Measurements from ENCODE around the gene LRRN2.
"Not testable (repeated sequence)": the region's sequence is repeated elsewhere in the genome, so short reads cannot be mapped to it uniquely, and the experiment has no call there.

LRRN2 gene

DNA sequence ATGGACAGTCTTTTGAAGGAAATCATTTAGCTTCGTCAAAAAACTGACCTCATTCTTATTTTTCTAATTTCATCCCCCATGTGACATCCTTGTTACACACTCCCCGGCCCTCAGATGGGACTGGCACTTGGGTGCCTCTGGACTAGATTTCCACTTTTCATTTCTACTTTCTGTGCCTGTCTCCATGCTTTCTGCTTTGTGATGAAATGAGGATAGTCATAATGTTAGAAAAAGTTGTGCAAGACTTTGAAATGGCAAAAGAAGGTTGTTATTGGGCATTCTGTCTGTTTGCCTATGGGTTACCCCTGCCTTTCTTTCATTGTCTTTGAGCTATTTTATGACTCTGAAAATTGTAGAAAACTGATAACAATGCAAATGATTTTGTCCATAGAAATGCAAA, 114.4 kb downstream of the LRRN2 start:
- DNase-seq (ENCODE audit: low read depth), result no peak
- TF ChIP-seq CTCF (conservative IDR thresholded peaks at IDR 0.05; ENCODE audit: low read depth, low read length), result no peak
- H3K4me3 ChIP-seq (ENCODE audit: low read length), result no peak overlapping the region

DNA sequence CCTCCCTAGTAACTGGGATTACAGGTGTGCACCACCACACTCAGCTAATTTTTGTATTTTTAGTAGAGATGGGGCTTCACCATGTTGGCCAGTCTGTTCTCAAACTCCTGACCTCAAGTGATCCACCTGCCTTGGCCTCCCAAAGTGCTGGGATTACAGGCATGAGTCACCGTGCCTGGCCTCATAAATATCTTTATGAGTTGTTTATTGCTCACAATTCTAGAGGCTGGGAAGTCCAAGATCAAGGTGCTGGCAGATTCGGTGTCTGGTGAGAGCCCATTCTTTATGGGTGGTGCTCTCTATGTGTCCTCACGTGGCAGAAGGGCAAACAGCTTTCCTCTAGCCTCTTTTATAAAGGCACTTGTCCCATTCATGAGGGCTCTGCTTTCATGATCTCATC, 115.5 kb downstream of the LRRN2 start:
- H3K4me3 ChIP-seq (ENCODE audit: low read length); DNase-seq (ENCODE audit: low read depth): not testable (repeated sequence)

DNA sequence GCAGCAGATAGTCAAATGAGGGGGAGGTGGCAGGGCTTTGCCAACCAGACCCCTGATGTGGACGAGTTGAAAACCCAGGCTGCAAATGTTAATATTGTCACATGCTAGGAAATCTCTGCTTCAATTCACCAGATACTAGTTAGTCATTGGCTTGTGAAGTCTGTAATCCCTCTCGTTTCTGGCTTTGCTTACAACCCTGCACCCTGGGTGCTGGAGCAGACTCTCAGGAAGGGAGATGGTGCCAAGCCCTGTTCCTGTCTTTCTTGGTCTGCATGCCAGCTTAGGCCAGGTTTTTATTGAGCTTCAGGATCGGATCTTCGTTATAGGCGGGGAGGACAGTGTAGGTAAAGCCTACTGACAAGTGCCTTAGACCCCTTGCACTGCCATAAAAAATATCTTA, 116.1 kb downstream of the LRRN2 start:
- H3K4me3 ChIP-seq (ENCODE audit: low read length), result no peak overlapping the region
- DNase-seq (ENCODE audit: low read depth), result no peak
- no peak for TF ChIP-seq CTCF (conservative IDR thresholded peaks at IDR 0.05; ENCODE audit: low read depth, low read length)

DNA sequence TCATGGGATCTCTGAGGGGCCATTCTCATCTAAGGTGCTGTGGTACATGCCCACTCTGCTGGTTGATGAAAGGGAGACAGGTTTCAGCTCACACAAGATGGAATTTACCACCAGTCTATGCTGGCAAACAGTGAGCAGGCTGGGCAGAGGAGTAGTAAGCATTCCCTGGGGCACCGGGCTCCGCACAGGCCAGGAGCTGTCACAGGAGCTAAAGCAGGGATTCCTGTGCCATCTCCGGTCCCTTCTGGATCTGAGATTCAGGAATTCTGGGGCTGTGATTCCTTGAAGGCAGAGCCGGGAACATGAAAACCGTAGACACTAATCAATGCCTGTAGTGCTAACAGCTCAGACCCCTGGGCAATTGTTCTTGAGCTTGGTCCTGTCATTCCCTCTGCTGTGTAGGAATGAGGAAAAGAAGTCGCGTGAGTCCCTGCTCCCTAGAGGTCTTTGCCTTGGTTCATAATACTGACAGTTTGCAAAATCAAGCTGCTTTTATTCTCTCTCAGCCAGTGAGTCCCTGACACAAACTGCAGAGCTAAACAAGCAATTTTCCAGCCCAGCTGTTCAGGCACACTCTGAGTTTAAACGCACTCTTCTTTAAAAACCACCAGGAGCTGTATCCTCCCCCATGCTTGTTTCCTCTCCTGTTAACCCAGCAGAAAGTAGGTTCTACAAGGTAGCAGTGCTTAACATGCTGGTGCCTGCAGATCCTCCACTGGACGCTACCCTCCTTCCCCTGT, 116.8 kb downstream of the LRRN2 start:
- no peak for TF ChIP-seq CTCF (conservative IDR thresholded peaks at IDR 0.05; ENCODE audit: low read depth, low read length)
- H3K4me3 ChIP-seq (ENCODE audit: low read length), result no peak overlapping the region
- DNase-seq (ENCODE audit: low read depth), result no peak

All from retinal pigment epithelial cell (primary cell).